Stimulated activated CD4-positive, alpha-beta T cell treated with anti-CD3 and anti-CD28 coated beads, TNF-alpha, amount 100 ng/mL, for 48 hours (primary cell): Measurements from ENCODE around the gene EPHB2.
A peak's percentile ranks its signal among the peaks of the same experiment; 100 is the strongest.
"Not testable (repeated sequence)": the region's sequence is repeated elsewhere in the genome, so short reads cannot be mapped to it uniquely, and the experiment has no call there.

Experiments used
- DNase-seq, 3 donors: peaks; one replicate each; pipeline ENCODE4 v3.0.0-alpha.2; 2020; ENCODE audit warnings: low read depth in 3 of 3

The EPHB2 gene

GRCh38 chr1:22915231-22915630 lies 204.6 kb downstream of the EPHB2 start:
- no peak for DNase-seq

GRCh38 chr1:22915816-22916470 lies 205.3 kb downstream of the EPHB2 start:
- no peak for DNase-seq

GRCh38 chr1:22916471-22916820 lies 205.8 kb downstream of the EPHB2 start:
- DNase-seq, result no peak

GRCh38 chr1:22917989-22918388 lies 207.3 kb downstream of the EPHB2 start:
- DNase-seq, result no peak

GRCh38 chr1:22918644-22919043 lies 208.0 kb downstream of the EPHB2 start:
- no peak for DNase-seq

GRCh38 chr1:22919341-22920025 lies 208.8 kb downstream of the EPHB2 start:
- no peak for DNase-seq

- no peak for DNase-seq
These were observed 209.5 kb downstream of the EPHB2 start for GRCh38 chr1:22920026-22920733.

GRCh38 chr1:22920734-22921451 lies 210.3 kb downstream of the EPHB2 start:
- no peak for DNase-seq

- DNase-seq, result no peak
These were observed 210.9 kb downstream of the EPHB2 start for GRCh38 chr1:22921452-22922126.

GRCh38 chr1:22922640-22923039 lies 212.0 kb downstream of the EPHB2 start:
- DNase-seq, result no peak

- no peak for DNase-seq
These were observed 214.5 kb downstream of the EPHB2 start for GRCh38 chr1:22925111-22925510.

GRCh38 chr1:22930240-22930912 lies 219.7 kb downstream of the EPHB2 start:
- peak in 1 of 3 donors; percentile 14 for DNase-seq

- DNase-seq, result no peak
These were observed 222.3 kb downstream of the EPHB2 start for GRCh38 chr1:22932803-22933470.

GRCh38 chr1:22935433-22935832 lies 224.8 kb downstream of the EPHB2 start:
- DNase-seq, result no peak

GRCh38 chr1:22936681-22937080 lies 226.0 kb downstream of the EPHB2 start:
- no peak for DNase-seq

- DNase-seq, result no peak
These were observed 230.6 kb downstream of the EPHB2 start for GRCh38 chr1:22941257-22941656.

- no peak for DNase-seq
These were observed 233.9 kb downstream of the EPHB2 start for GRCh38 chr1:22944346-22945055.

GRCh38 chr1:22945171-22945570 lies 234.5 kb downstream of the EPHB2 start:
- not testable (repeated sequence) for DNase-seq

- DNase-seq, result no peak
These were observed 239.2 kb downstream of the EPHB2 start for GRCh38 chr1:22949822-22950331.

- DNase-seq, result no peak
These were observed 241.2 kb downstream of the EPHB2 start for GRCh38 chr1:22951796-22952195.
